Keratinocyte (primary cell): Measurements from ENCODE around the gene KLK1. TPM values are rescaled to one million over a fixed set of nuclear protein-coding genes. Genes with fewer than 3 reads are reported as not detected.

Experiments
- DNase-seq: peaks from one replicate; pipeline ENCODE4 v3.0.0-alpha.2; 2011; ENCODE audit warnings: low read depth, missing footprints, low spot score
- FAIRE-seq: peaks from 2 replicates; lab custom pipeline; 2011; peaks lifted over from hg19 to GRCh38; lab: Jason Lieb, UNC
- H2AFZ ChIP-seq: 2 replicates; pipeline ENCODE4 v1.6.0; 2012; ENCODE audit warnings: low read length, control low read depth, inconsistent platforms; ENCODE audit not compliant: control insufficient read depth
- H3K27ac ChIP-seq: 2 replicates; pipeline ENCODE4 v1.5.1; 2011; ENCODE audit warnings: low read length; ENCODE audit not compliant: control insufficient read depth, insufficient read depth
- H3K27me3 ChIP-seq: 3 replicates; pipeline ENCODE4 v1.6.0; 2011; ENCODE audit warnings: low read length; ENCODE audit not compliant: control insufficient read depth, insufficient read depth; ENCODE audit errors: extremely low read depth
- H3K36me3 ChIP-seq, 2 experiments: 2 replicates in 1 of 2; 3 replicates in 1 of 2; pipeline ENCODE4 v1.5.1; 2011; ENCODE audit warnings: low read length in 2 of 2, mild to moderate bottlenecking in 1 of 2; ENCODE audit not compliant: control insufficient read depth in 2 of 2, insufficient read depth in 2 of 2; ENCODE audit errors: extremely low read depth in 1 of 2
- H3K4me1 ChIP-seq: 3 replicates; pipeline ENCODE4 v1.5.1; 2011; ENCODE audit warnings: low read length; ENCODE audit not compliant: control insufficient read depth, insufficient read depth; ENCODE audit errors: extremely low read depth
- H3K4me2 ChIP-seq: 3 replicates; pipeline ENCODE4 v1.6.0; 2011; ENCODE audit warnings: low read depth, low read length; ENCODE audit not compliant: control insufficient read depth, insufficient read depth; ENCODE audit errors: extremely low read depth
- H3K4me3 ChIP-seq, 3 experiments: fragments of 200-600 bp in 1 of 3; sonication (generic) in 1 of 3; 2 replicates in 2 of 3; 3 replicates in 1 of 3; pipeline ENCODE4 v1.5.1; 2011 to 2016; ENCODE audit warnings: low read length in 3 of 3, mild to moderate bottlenecking in 3 of 3, control low read depth in 2 of 3, inconsistent platforms in 1 of 3, low read depth in 1 of 3, mixed read lengths in 1 of 3, mixed run types in 1 of 3, moderate library complexity in 1 of 3; ENCODE audit not compliant: control insufficient read depth in 2 of 3, insufficient read depth in 2 of 3; ENCODE audit errors: extremely low read depth in 1 of 3
- H3K79me2 ChIP-seq: 2 replicates; pipeline ENCODE4 v1.6.0; 2012; ENCODE audit warnings: low read length; ENCODE audit not compliant: control insufficient read depth, insufficient read depth
- H3K9ac ChIP-seq: 3 replicates; pipeline ENCODE4 v1.6.0; 2011; ENCODE audit warnings: low read length; ENCODE audit not compliant: control insufficient read depth, insufficient read depth; ENCODE audit errors: extremely low read depth
- H3K9me1 ChIP-seq: 3 replicates; pipeline ENCODE4 v1.6.0; 2011; ENCODE audit warnings: low read length; ENCODE audit not compliant: control insufficient read depth, insufficient read depth; ENCODE audit errors: extremely low read depth
- H3K9me3 ChIP-seq: 2 replicates; pipeline ENCODE4 v1.5.1; 2012; ENCODE audit warnings: low read depth, low read length; ENCODE audit not compliant: control insufficient read depth
- H4K20me1 ChIP-seq: 3 replicates; pipeline ENCODE4 v1.6.0; 2011; ENCODE audit warnings: low read length; ENCODE audit not compliant: control insufficient read depth, insufficient read depth; ENCODE audit errors: extremely low read depth
- EZH2 ChIP-seq: IDR thresholded peaks from one replicate; pipeline ENCODE4 v1.6.1; 2012; ENCODE audit warnings: inconsistent platforms, mild to moderate bottlenecking, low read length, moderate library complexity
- dilution Hi-C: fragments of 300-500 bp; cut with MboI; formaldehyde crosslinking; loops from one replicate; pipeline ENCODE4 v1.7.0; 2020; ENCODE audit warnings: low sequenced_read_pairs; ENCODE audit not compliant: extremely low pct_ligation_motif_present
- polyA plus RNA-seq, 5 experiments: library from polyadenylated mRNA; depleted of rRNA in 3 of 5; stranded (reverse) in 3 of 5; stranded (forward) in 1 of 5; unstranded in 1 of 5; fragments of >200 nt; gene quantifications; 1 replicate in 1 of 5; 2 replicates in 3 of 5; 3 replicates in 1 of 5; pipeline versions ENCODE4 v1.2.1 to v1.2.3, GENCODE V29; 2011 to 2012; ENCODE audit warnings: missing spikeins in 2 of 5, low read depth in 1 of 5, low replicate concordance in 1 of 5
- TF ChIP-seq, protein P1 (sequence below), 3 experiments: IDR thresholded peaks in 1 of 3; conservative IDR thresholded peaks in 1 of 3; optimal IDR thresholded peaks in 1 of 3; 2 replicates in 2 of 3; 3 replicates in 1 of 3; pipeline versions ENCODE3 to v1.5.1; 2011; ENCODE audit warnings: low read length in 3 of 3, mild to moderate bottlenecking in 3 of 3, moderate library complexity in 2 of 3, control low read depth in 1 of 3, inconsistent platforms in 1 of 3; ENCODE audit not compliant: insufficient read depth in 2 of 3; ENCODE audit errors: extremely low read depth in 1 of 3

Gene KLK1
- polyA plus RNA-seq, 1 donor (not counting 4 experiments of a cell fraction or from before 2014, with no cell fraction given), result 0.31 TPM

GRCh38 chr19:50791594-50792271 is 31.9 kb downstream of the KLK1 start:
- peaks cover 4 to 6% of the 10 kb centered on the region in 2 experiments for H3K36me3 ChIP-seq
- TF ChIP-seq, protein P1, sequence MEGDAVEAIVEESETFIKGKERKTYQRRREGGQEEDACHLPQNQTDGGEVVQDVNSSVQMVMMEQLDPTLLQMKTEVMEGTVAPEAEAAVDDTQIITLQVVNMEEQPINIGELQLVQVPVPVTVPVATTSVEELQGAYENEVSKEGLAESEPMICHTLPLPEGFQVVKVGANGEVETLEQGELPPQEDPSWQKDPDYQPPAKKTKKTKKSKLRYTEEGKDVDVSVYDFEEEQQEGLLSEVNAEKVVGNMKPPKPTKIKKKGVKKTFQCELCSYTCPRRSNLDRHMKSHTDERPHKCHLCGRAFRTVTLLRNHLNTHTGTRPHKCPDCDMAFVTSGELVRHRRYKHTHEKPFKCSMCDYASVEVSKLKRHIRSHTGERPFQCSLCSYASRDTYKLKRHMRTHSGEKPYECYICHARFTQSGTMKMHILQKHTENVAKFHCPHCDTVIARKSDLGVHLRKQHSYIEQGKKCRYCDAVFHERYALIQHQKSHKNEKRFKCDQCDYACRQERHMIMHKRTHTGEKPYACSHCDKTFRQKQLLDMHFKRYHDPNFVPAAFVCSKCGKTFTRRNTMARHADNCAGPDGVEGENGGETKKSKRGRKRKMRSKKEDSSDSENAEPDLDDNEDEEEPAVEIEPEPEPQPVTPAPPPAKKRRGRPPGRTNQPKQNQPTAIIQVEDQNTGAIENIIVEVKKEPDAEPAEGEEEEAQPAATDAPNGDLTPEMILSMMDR (optimal IDR thresholded peaks at IDR 0.05 in 1 of 3, IDR thresholded peaks at IDR 0.05 in 1 of 3, conservative IDR thresholded peaks at IDR 0.05 in 1 of 3; ENCODE audit: extremely low read depth in 1 of 3, insufficient read depth in 2 of 3, low read length in 3 of 3), result no peak
- no peak for TF ChIP-seq EZH2
- DNase-seq (no peak), FAIRE-seq (no peak)
- no peak overlapping the region for H3K9ac ChIP-seq
- peaks cover 13% of the 10 kb centered on the region for H4K20me1 ChIP-seq
- no peaks in the 10 kb centered on the region for H3K4me1 ChIP-seq
- dilution Hi-C loops, result no loop called here
- H3K79me2 ChIP-seq, result no peaks in the 10 kb centered on the region
- no peak overlapping the region for H2AFZ ChIP-seq
- no peak overlapping the region for H3K4me3 ChIP-seq
- no peaks in the 10 kb centered on the region for H3K9me1 ChIP-seq
- no peaks in the 10 kb centered on the region for H3K27me3 ChIP-seq
- no peak overlapping the region for H3K4me2 ChIP-seq
- no peaks in the 10 kb centered on the region for H3K9me3 ChIP-seq
- H3K27ac ChIP-seq, result no peak overlapping the region

- H3K4me2 ChIP-seq, result no peak overlapping the region
- no peak for FAIRE-seq
- no peak overlapping the region for H3K4me3 ChIP-seq
- no peaks in the 10 kb centered on the region for H3K4me1 ChIP-seq
- no peaks in the 10 kb centered on the region for H3K27me3 ChIP-seq
- no peak for DNase-seq
- TF ChIP-seq, protein P1 (optimal IDR thresholded peaks at IDR 0.05 in 1 of 3, IDR thresholded peaks at IDR 0.05 in 1 of 3, conservative IDR thresholded peaks at IDR 0.05 in 1 of 3; ENCODE audit: extremely low read depth in 1 of 3, insufficient read depth in 2 of 3, low read length in 3 of 3), result no peak
- no peak for TF ChIP-seq EZH2
- H3K9ac ChIP-seq, result no peak overlapping the region
- dilution Hi-C loops, result no loop called here
- H3K27ac ChIP-seq, result no peak overlapping the region
- no peaks in the 10 kb centered on the region for H3K79me2 ChIP-seq
- H3K9me3 ChIP-seq, result no peaks in the 10 kb centered on the region
- H2AFZ ChIP-seq, result no peak overlapping the region
- peaks cover 6% of the 10 kb centered on the region for H4K20me1 ChIP-seq
- H3K9me1 ChIP-seq, result no peaks in the 10 kb centered on the region
- H3K36me3 ChIP-seq, result peaks cover 0 to 2% of the 10 kb centered on the region in 2 experiments
These were observed 32.6 kb downstream of the KLK1 start for GRCh38 chr19:50790922-50791467.
